OCI-LY1 (cell line): ENCODE data around the gene MYO5B.

Experiments used
- H2AFZ ChIP-seq: fragments of 200-600 bp; sonication (generic), shearing (Covaris generic); 2 replicates; pipeline ENCODE4 v1.6.0; 2014; ENCODE audit warnings: antibody characterized with exemption, mild to moderate bottlenecking, low read length
- H3F3A ChIP-seq: fragments of 200-600 bp; sonication (generic), shearing (Covaris generic); 2 replicates; pipeline ENCODE4 v1.6.0; 2014; ENCODE audit warnings: mild to moderate bottlenecking, antibody characterized with exemption, low read length, moderate library complexity; ENCODE audit not compliant: insufficient read depth
- H3K27ac ChIP-seq: fragments of 200-600 bp; sonication (generic); 2 replicates; pipeline ENCODE4 v1.5.1; 2014; ENCODE audit warnings: low read length, mixed run types, mild to moderate bottlenecking, low read depth; ENCODE audit not compliant: poor library complexity, severe bottlenecking
- H3K27me3 ChIP-seq: fragments of 200-600 bp; sonication (generic); 2 replicates; pipeline ENCODE4 v1.6.0; 2014; ENCODE audit warnings: antibody characterized with exemption, mild to moderate bottlenecking, low read length, moderate library complexity; ENCODE audit not compliant: insufficient read depth
- H3K36me3 ChIP-seq: fragments of 200-600 bp; sonication (generic); 2 replicates; pipeline ENCODE4 v1.6.1; 2014; ENCODE audit warnings: mild to moderate bottlenecking, antibody characterized with exemption, low read length, moderate library complexity, mixed read lengths; ENCODE audit not compliant: insufficient read depth
- H3K4me1 ChIP-seq: fragments of 200-600 bp; sonication (generic); 2 replicates; pipeline ENCODE4 v1.5.1; 2014; ENCODE audit warnings: mild to moderate bottlenecking, low read length, moderate library complexity; ENCODE audit not compliant: insufficient read depth, severe bottlenecking
- H3K4me2 ChIP-seq: fragments of 200-600 bp; sonication (generic), shearing (Covaris generic); 2 replicates; pipeline ENCODE4 v1.6.1; 2014; ENCODE audit warnings: low read length
- H3K4me3 ChIP-seq: fragments of 200-600 bp; sonication (generic); 2 replicates; pipeline ENCODE4 v1.5.1; 2014; ENCODE audit warnings: low read length, low read depth, mild to moderate bottlenecking, mixed read lengths; ENCODE audit not compliant: poor library complexity, severe bottlenecking
- H3K79me2 ChIP-seq: fragments of 200-600 bp; shearing (Covaris generic); 2 replicates; pipeline ENCODE4 v1.6.1; 2016; ENCODE audit warnings: mixed run types, low read length, mixed read lengths; ENCODE audit not compliant: insufficient read depth
- H3K9ac ChIP-seq: fragments of 200-600 bp; sonication (generic), shearing (Covaris generic); 2 replicates; pipeline ENCODE4 v1.6.1; 2014; ENCODE audit warnings: mild to moderate bottlenecking, low read length, mixed read lengths
- H3K9me2 ChIP-seq: fragments of 200-600 bp; sonication (generic), shearing (Covaris generic); 2 replicates; pipeline ENCODE4 v1.6.1; 2014; ENCODE audit warnings: low read depth, mild to moderate bottlenecking, low read length, mixed read lengths
- H3K9me3 ChIP-seq: fragments of 200-600 bp; shearing (Covaris generic); 2 replicates; pipeline ENCODE4 v1.6.1; 2014; ENCODE audit warnings: low read length, mixed read lengths
- H4K20me1 ChIP-seq: fragments of 200-600 bp; sonication (generic), shearing (Covaris generic); 2 replicates; pipeline ENCODE4 v1.6.0; 2016; ENCODE audit warnings: mild to moderate bottlenecking, low read length; ENCODE audit not compliant: insufficient read depth
- EZH2 ChIP-seq: fragments of 200-600 bp; sonication (generic), shearing (Covaris generic); IDR thresholded peaks from 2 replicates; pipeline ENCODE4 v1.8.0; 2017; ENCODE audit warnings: borderline replicate concordance, mixed run types, mild to moderate bottlenecking, antibody characterized with exemption, low read length, moderate library complexity, mixed read lengths
- TF ChIP-seq, protein P1 (sequence below): fragments of 200-600 bp; sonication (generic), shearing (Covaris generic); IDR thresholded peaks from 2 replicates; pipeline ENCODE4 v1.5.1; 2017; ENCODE audit warnings: mild to moderate bottlenecking, antibody characterized with exemption, low read length, moderate library complexity, mixed read lengths

MYO5B gene

DNA sequence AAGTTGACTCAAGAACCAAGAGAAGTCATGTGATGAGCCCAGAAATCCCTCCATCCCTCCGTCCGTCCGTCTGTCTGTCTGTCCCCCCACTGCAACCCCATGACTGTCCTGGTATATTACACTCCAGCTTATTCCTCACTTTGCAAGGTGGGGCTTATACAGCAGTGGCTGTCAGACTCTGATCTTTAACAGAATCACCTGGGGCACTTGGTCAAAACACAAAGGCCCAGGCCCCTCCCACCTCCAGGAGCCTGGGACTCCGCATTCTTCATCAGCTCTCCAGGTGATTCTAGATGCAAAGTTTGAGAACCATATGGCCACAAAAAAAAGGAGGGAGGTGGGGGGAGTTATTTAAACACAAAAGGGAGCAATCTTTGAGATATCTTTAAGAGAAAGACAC lies 61.4 kb downstream of the MYO5B start:
- H3K27me3 ChIP-seq = no peaks in the 10 kb centered on the region
- no peak overlapping the region for H3K4me2 ChIP-seq
- H3K27ac ChIP-seq = no peak overlapping the region
- H3K9ac ChIP-seq = no peak overlapping the region
- no peaks in the 10 kb centered on the region for H4K20me1 ChIP-seq
- no peaks in the 10 kb centered on the region for H3K9me2 ChIP-seq
- H3F3A ChIP-seq = no peaks in the 10 kb centered on the region
- no peaks in the 10 kb centered on the region for H3K79me2 ChIP-seq
- H3K4me1 ChIP-seq = no peaks in the 10 kb centered on the region
- H3K36me3 ChIP-seq = no peaks in the 10 kb centered on the region
- no peaks in the 10 kb centered on the region for H3K9me3 ChIP-seq
- TF ChIP-seq, protein P1, sequence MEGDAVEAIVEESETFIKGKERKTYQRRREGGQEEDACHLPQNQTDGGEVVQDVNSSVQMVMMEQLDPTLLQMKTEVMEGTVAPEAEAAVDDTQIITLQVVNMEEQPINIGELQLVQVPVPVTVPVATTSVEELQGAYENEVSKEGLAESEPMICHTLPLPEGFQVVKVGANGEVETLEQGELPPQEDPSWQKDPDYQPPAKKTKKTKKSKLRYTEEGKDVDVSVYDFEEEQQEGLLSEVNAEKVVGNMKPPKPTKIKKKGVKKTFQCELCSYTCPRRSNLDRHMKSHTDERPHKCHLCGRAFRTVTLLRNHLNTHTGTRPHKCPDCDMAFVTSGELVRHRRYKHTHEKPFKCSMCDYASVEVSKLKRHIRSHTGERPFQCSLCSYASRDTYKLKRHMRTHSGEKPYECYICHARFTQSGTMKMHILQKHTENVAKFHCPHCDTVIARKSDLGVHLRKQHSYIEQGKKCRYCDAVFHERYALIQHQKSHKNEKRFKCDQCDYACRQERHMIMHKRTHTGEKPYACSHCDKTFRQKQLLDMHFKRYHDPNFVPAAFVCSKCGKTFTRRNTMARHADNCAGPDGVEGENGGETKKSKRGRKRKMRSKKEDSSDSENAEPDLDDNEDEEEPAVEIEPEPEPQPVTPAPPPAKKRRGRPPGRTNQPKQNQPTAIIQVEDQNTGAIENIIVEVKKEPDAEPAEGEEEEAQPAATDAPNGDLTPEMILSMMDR = no peak
- TF ChIP-seq EZH2 = no peak
- no peak overlapping the region for H2AFZ ChIP-seq
- H3K4me3 ChIP-seq = no peak overlapping the region

DNA sequence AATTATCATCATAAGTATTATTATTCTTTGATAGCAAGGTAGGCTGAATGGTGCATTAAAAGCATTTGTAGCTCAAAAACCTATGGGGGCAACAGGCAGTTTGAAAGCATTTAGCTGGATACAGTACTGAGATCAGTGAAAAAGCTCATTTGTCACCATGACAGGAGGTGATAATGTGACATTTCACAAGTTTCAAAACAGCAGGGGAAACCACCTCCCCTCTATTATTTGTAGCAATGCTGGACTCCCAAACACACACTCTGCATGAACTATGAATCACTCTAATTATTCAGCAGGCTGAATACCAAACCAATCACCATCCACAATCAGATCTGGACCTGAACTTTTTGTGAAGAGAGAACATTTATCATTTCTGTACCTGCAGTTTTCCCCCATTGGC lies 63.4 kb downstream of the MYO5B start:
- no peaks in the 10 kb centered on the region for H3K9me2 ChIP-seq
- H3F3A ChIP-seq = no peaks in the 10 kb centered on the region
- no peak overlapping the region for H3K4me3 ChIP-seq
- no peak overlapping the region for H2AFZ ChIP-seq
- H3K27me3 ChIP-seq = no peaks in the 10 kb centered on the region
- H3K4me1 ChIP-seq = no peaks in the 10 kb centered on the region
- no peak overlapping the region for H3K27ac ChIP-seq
- no peaks in the 10 kb centered on the region for H3K79me2 ChIP-seq
- H3K4me2 ChIP-seq = no peak overlapping the region
- H4K20me1 ChIP-seq = no peaks in the 10 kb centered on the region
- no peaks in the 10 kb centered on the region for H3K9me3 ChIP-seq
- no peak overlapping the region for H3K9ac ChIP-seq
- no peaks in the 10 kb centered on the region for H3K36me3 ChIP-seq
- TF ChIP-seq EZH2 = no peak
- TF ChIP-seq, protein P1 = no peak

DNA sequence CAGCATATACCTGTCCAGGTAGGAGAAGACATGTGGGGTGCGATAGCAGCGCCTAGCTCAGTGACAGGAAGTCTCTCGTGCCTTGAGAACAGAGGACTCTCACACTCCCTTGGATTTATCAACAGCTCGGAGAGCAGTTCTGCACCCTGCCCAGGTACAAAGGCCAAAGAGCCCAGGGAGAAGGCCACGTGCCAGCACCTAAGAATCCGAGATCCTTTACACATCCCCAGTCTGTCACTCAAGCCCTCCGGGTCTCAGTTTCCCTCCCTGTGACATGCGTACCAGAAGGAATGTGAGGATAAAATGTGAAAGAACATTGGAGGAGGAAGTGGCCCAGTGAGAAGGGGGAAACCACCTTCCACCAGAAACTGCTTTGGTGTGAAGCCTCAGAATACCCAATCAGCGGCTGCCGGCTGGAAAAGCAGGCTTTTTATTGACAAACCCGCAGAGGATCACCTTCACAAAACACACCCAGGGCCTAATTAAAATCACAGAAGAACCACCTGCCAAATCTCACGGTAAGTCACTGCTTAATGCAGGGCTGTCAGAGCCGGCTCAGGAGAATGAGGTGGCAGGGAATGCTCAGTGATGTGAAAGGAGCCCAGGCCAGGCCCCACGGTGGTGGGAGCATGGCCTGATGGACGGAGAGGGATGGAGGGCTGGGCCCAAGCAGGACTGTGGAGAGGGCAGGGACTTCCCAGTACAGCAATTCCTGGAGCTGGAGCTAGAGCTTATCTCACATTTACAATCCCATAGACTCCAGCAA lies 66.3 kb downstream of the MYO5B start:
- Histone ChIP-seq H3K36me3 (no peaks in the 10 kb centered on the region), H3K27me3 (no peaks in the 10 kb centered on the region), H3K9me3 (no peaks in the 10 kb centered on the region), H3K27ac (no peak overlapping the region), H3K4me2 (no peak overlapping the region), H3K4me3 (no peak overlapping the region), H3K79me2 (no peaks in the 10 kb centered on the region), H3K9ac (no peak overlapping the region), H3F3A (no peaks in the 10 kb centered on the region), H3K4me1 (no peaks in the 10 kb centered on the region), H3K9me2 (no peaks in the 10 kb centered on the region), H4K20me1 (no peaks in the 10 kb centered on the region), H2AFZ (no peak overlapping the region)
- TF ChIP-seq, protein P1 = no peak
- no peak for TF ChIP-seq EZH2
